HG02798 (cell line): ENCODE results near the gene CCN6.
"Not testable (repeated sequence)": the region's sequence is repeated elsewhere in the genome, so short reads cannot be mapped to it uniquely, and the experiment has no call there.

Experiments
- ATAC-seq: cut with Tn5 transposase; IDR thresholded peaks from one replicate; pipeline ENCODE4 v1.9.1; 2021; ENCODE audit warnings: mild to moderate bottlenecking; ENCODE audit not compliant: unreplicated experiment, poor library complexity

CCN6 gene

DNA sequence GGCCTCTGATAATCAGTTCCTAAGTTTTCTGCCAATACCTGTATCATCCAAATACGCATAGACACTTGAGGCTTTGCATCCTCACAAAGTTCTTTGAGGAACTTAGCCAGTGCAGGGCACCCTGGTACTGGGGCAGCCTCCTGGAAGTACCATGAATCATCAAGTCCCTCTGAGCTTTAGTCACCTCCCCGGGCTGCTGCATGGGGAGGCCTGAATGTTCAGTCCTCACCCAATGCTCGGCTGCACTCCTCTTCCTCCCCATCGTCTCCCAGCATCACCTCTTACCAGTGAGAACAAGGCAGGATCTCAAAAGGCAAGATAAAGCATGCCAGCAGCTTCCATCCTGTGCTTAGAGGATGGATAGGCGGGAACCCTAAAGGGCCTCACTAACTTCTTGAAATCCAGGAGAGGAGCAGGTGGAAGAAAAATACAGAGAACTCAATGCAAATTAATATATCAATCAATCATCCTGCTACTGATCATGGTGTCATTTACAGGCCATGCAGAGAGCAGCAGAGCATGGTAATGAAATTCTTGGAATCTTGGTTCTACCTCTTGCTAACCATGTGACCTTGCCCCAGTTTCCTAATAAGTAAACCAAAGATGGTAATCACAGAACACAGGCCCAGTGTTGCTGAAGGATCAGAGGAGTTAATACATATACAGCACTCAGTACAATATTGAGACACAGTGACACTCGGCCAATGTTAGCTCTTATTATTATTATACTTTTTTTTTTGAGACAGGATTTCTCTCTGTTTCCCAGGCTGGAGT is 4.7 kb upstream of the CCN6 start:
- no peak for ATAC-seq

DNA sequence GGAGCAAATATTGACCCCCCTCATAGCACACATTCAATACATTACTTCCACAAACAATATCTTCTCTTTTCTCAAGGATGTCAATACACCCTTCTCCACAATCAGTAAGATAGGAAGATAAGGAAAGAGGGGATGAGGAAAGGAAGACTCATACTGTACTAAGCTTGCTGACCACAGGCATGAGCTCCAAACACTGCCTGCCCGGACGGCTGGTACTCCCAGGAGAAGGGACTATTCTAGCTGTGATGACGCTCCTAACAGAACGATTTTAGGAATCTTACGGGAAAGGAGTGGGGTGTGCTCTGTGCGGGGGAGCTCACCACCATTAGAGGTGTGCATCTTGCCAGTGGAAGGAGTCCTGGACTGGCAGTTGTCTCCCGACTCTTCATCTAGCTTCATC is 3.9 kb upstream of the CCN6 start:
- ATAC-seq: no peak

DNA sequence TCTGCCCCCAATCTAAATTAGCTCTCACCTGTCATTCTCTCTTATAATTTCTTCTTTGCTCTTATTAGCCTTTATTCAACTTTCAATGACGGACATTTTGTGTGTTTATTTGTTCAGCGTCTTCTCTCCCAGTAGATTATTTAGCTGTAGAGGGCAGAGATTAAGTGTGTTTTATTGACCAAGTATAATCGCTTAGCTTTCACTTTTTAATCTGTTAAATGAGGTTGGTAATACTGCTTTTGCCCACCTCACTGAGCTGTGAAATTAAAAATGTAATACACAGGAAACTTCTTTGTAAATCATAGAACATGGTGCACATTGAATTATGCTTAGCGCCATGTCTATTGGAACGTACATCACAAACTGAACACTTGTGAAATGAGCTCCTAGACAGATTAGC is 3.5 kb upstream of the CCN6 start:
- ATAC-seq: no peak

DNA sequence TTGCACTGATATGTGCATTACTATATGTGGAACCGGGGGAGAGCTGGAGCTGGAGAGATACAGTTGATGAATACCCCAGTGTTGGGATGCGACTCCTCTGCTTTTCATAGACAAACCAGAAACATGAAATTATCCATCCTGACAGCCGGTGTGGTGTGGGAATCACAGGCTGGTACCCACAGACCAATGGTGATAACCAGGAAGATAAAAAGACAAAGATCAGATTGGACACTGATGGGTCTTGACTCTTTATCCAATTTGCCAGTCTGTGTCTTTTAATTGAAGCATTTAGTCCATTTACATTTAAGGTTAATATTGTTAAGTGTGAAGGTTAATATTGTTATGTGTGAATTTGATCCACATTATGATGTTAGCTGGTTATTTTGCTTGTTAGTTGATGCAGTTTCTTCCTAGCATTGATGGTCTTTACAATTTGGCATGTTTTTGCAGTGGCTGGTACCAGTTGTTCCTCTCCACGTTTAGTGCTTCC is 2.6 kb upstream of the CCN6 start:
- ATAC-seq: not testable (repeated sequence)

GRCh38 chr6:112054555-112055190 is 769 bp downstream of the CCN6 start:
- no peak for ATAC-seq

GRCh38 chr6:112058243-112059032 is 4.5 kb downstream of the CCN6 start:
- ATAC-seq: no peak

DNA sequence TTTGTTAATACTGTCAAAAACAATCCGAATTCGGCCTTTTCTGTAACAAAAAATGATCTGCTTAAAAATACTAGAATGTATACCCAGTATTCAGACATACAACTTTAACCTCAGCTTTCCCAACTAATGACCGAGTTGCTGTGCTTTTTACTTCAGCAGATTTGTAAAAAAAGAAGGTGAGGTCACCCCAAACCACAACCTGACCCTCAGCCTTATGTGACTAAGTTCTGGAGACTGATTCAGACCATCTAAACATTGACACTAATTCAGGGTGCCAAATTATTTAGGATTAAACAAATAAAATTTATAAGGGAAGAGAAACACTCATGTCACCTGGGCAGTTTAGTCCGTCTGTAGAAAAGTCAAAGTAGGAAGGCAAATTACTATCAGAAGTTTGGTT is 7.7 kb downstream of the CCN6 start:
- ATAC-seq: no peak

DNA sequence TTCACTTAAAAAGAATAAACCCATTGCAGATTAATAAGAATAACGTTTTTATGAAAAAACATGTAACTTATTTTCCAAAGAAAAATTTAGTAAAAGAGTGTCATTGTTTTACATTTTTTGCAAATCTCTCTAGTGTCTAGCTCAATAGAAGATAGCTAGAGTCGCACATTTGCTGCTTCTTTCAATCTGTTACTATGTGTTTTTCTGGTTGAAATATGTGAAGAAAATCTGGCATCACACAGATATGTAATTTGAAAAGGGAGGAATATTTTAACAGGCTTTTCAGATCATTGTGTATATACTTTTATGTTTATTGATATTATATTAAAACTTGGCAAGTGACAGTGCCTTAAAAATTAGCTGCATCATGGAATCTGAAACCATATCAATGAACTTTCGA is 9.1 kb downstream of the CCN6 start:
- no peak for ATAC-seq

DNA sequence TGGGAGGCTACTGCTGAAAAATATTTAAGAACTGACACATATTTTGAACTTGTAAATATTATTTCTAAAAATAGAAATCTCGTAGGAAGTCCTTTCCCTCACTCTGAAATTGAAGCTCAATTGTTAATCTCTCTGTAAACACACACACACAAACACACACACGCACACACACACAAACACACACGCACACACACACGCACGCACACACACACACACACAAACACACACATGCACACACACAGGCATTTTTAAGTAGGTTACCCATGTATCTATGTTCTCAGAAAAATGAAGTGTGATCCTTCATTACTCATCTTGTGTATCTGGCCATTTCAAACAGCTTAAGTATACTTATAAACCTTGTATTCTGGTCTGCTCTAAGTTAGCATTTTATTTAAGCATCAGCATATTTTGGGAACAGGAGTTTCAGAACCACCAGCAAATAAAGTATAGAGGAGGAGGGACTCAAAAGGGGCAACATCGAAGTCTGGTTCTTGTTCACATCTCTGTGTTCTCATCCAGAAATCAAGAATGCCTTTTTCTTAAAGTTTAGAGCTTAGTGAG is 11.6 kb downstream of the CCN6 start:
- no peak for ATAC-seq

DNA sequence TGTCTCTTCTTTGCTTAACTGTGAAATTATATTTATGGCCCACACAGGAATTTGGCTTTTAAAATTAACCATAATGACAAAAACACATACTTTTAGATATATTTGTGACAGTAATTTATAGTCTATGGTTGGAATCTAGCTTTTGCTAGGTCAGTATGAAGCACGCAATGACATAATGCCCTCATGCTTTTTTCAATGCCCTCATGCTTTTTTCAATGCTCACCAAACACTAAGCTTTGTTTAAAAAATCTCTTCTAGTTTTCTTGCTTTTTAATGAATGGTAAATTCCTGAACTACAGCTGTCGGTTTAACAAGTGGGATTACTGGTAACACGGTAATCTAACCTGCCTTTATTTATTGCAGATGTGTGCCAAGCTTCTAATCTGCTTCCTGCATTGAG is 12.7 kb downstream of the CCN6 start:
- ATAC-seq: no peak

DNA sequence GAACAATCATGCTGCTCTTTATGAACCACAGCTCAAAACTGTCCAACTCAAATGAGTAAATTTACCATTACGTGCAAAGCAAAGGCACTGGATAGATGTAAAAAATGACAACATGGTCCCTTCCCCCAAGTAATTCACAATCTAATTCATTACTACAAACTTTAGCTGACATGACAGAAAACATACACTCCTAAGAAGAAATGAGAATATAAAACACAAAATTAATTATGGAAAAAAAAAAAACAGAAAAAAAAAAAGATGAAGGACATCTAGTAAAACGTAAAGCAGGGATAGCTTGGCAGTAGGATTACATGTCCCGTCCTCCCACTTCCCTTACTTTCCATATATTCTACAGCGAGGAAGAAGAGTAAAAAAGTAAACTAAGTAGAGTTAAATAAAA is 27.7 kb downstream of the CCN6 start:
- no peak for ATAC-seq

GRCh38 chr6:112085286-112086065 is 31.6 kb downstream of the CCN6 start:
- no peak for ATAC-seq

DNA sequence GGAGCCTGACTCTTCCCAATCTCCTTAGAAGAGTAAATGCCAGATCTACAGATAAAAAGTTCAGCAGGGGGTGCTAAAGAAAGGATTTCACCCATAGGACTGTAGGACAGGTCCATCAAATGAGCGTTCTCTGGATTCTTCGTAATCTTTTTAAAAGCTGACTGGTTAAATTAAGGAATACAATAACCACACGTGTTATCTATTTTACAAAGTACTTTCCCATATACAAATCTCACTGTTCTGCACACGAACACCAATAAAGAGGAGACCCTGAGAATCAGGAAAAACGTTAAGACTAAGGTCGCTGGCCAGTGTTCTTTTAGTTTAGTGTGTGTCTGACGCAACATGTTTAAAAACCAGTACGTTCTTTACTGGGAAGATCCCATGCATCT is 32.8 kb downstream of the CCN6 start:
- peak; percentile 28 for ATAC-seq

DNA sequence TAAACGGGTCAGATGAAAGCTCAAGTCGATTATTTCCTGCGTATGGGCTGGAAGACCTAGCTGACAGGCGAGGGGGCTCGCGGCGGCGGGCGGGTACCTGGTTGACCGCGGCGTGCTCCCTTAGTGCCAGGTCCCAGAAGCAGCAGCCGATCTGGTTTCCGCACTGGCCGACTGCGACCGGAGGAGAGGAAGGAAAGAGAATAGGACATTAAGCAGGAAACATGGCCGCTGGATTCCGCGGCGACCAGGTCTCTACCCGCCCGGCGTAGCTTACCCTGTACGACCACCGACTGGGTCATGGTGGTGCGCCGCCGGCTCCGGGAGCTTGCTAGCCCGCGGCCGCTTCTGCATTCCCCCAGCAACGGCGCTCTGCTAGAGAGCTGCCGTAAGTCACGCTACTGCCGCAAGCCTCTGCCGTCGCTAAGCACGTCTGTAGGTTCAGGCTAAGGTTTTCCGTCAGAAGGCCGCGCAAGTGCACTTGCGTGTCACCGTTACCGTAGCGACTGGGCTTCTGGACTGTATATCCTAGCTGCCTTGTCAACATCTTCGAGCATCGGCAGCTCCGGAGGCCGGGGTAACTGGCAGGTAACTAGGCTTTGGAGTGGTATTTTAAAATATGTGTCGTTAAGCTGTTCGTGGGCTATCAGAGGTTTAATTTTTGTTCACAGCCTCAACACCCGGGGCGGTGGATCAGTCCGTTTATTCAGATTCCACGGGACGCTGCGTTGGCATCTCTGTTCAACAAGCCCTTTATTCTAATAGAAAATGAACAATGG is 33.4 kb downstream of the CCN6 start, which contains the start of the genes FAM229B and TUBE1:
Gene FAM229B (plus strand): TSS at position 456 of the 776 bp plus-strand sequence. CDS start 11,693 bp downstream, outside the sequence.
Gene TUBE1 (minus strand): TSS at position 347 of the 776 bp plus-strand sequence. CDS start 48 bp downstream, at position 299.
- peak; percentile 97 for ATAC-seq

- no peak for ATAC-seq
Measured at GRCh38 chr6:112087916-112088315, 34.0 kb downstream of the CCN6 start.

GRCh38 chr6:112096901-112097300 is 43.0 kb downstream of the CCN6 start:
- no peak for ATAC-seq

DNA sequence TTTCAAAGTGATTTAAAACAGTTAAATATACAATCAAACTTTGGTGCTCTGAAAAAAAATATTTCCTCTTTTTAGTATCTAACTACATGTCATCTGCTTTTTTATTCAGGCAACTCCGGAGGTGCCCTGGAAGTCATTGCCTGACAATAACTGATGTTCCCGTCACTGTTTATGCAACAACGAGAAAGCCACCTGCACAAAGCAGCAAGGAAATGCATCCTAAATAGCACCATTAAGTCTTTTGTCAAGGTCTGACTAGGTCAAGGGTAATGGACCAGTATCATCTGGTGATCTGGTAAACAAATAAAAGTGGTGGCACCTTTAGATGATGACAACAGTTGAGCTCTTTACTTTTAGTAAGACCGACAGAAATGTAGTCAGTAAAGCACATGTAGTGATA is 46.7 kb downstream of the CCN6 start:
- ATAC-seq: no peak

DNA sequence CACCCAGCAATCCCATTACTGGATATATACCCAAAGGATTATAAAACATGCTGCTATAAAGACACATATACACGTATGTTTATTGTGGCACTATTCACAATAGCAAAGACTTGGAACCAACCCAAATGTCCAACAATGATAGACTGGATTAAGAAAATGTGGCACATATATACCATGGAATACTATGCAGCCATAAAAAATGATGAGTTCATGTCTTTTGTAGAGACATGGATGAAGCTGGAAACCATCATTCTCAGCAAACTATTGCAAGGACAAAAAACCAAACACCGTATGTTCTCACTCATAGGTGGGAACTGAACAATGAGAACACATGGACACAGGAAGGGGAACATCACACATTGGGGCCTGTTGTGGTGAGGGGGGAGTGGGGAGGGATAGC is 52.1 kb downstream of the CCN6 start:
- ATAC-seq: not testable (repeated sequence)

GRCh38 chr6:112106562-112106961 is 52.7 kb downstream of the CCN6 start:
- no peak for ATAC-seq
